Breast epithelium (tissue), 3 donors: ENCODE measurements around the gene CRYBA2.

ENCODE experiments used
- POLR2A ChIP-seq: fragments of 450-650 bp; IDR thresholded peaks from one replicate; pipeline ENCODE4 v1.6.1; 2016; ENCODE audit warnings: antibody characterized with exemption, mild to moderate bottlenecking, moderate library complexity
- POLR2AphosphoS5 ChIP-seq, 3 donors: sonication (generic); formaldehyde crosslinking; IDR thresholded peaks; one replicate each; pipeline ENCODE4 v1.6.1; 2017; ENCODE audit warnings: antibody characterized with exemption in 3 of 3
- TF ChIP-seq, protein P1 (sequence below), 3 donors: fragments of 450-650 bp; IDR thresholded peaks; one replicate each; pipeline ENCODE4 v1.5.1; 2016 to 2017; ENCODE audit warnings: antibody characterized with exemption in 3 of 3, mild to moderate bottlenecking in 3 of 3, moderate library complexity in 3 of 3

DNA sequence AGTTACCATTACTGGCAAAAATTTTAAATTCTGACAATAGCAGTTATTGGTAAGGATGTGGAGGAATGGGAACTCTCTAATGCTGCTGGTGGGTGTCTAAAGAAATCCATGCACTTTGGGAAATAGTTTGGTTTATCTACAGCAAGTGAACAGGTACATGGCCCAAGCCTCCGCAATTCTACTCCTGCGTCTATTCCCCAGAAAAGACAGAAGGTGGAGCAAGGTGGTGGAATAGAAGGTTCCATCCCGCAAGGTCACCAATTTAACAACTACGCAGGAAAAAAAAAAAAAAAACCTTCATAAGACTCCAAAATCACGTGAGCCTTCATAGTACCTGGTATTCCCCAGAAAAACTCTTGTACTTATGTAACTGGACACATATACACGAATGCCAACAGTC, 41.6 kb upstream of the CRYBA2 start:
- TF ChIP-seq, protein P1, sequence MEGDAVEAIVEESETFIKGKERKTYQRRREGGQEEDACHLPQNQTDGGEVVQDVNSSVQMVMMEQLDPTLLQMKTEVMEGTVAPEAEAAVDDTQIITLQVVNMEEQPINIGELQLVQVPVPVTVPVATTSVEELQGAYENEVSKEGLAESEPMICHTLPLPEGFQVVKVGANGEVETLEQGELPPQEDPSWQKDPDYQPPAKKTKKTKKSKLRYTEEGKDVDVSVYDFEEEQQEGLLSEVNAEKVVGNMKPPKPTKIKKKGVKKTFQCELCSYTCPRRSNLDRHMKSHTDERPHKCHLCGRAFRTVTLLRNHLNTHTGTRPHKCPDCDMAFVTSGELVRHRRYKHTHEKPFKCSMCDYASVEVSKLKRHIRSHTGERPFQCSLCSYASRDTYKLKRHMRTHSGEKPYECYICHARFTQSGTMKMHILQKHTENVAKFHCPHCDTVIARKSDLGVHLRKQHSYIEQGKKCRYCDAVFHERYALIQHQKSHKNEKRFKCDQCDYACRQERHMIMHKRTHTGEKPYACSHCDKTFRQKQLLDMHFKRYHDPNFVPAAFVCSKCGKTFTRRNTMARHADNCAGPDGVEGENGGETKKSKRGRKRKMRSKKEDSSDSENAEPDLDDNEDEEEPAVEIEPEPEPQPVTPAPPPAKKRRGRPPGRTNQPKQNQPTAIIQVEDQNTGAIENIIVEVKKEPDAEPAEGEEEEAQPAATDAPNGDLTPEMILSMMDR (IDR thresholded peaks at IDR 0.05): no peak
- TF ChIP-seq POLR2AphosphoS5 (IDR thresholded peaks at IDR 0.05): no peak
- TF ChIP-seq POLR2A: no peak
